HEK293T (cell line): ENCODE data around the gene CTNNA3.

ENCODE experiments used
- CTCF ChIA-PET: fragments of 350-600 bp; formaldehyde crosslinking; extraction: SDS; loops from one replicate; lab custom pipeline; 2021; ENCODE audit warnings: antibody characterized with exemption, inconsistent platforms; lab: Yijun Ruan, JAX
- POLR2A ChIA-PET: fragments of 350-600 bp; formaldehyde crosslinking; extraction: SDS; loops from one replicate; lab custom pipeline; 2020; ENCODE audit warnings: antibody characterized with exemption, inconsistent platforms; lab: Yijun Ruan, JAX
- DNase-seq: peaks from one replicate; pipeline ENCODE4 v3.0.0; 2012; ENCODE audit warnings: mixed read lengths; ENCODE audit errors: extremely low spot score
- ARNT ChIP-seq: fragments of 450-650 bp; IDR thresholded peaks from 2 replicates; pipeline ENCODE4 v1.6.1; 2017; ENCODE audit warnings: mild to moderate bottlenecking
- BHLHE40 ChIP-seq: fragments of 450-650 bp; IDR thresholded peaks from 2 replicates; pipeline ENCODE4 v1.6.1; 2016; ENCODE audit warnings: mild to moderate bottlenecking, moderate library complexity, borderline replicate concordance
- CTBP1 ChIP-seq: fragments of 450-650 bp; IDR thresholded peaks from 2 replicates; pipeline ENCODE4 v1.6.1; 2016; ENCODE audit warnings: borderline replicate concordance
- ELF4 ChIP-seq: fragments of 450-650 bp; IDR thresholded peaks from 2 replicates; pipeline ENCODE4 v1.6.1; 2017; ENCODE audit warnings: antibody characterized with exemption
- FOXA1 ChIP-seq: fragments of 450-650 bp; IDR thresholded peaks from 2 replicates; pipeline ENCODE4 v1.6.1; 2016; ENCODE audit warnings: mild to moderate bottlenecking
- FOXK2 ChIP-seq: fragments of 450-650 bp; IDR thresholded peaks from 2 replicates; pipeline ENCODE4 v1.6.1; 2016; ENCODE audit warnings: mild to moderate bottlenecking
- FOXM1 ChIP-seq: fragments of 450-650 bp; IDR thresholded peaks from 2 replicates; pipeline ENCODE4 v1.6.1; 2017; ENCODE audit warnings: mild to moderate bottlenecking, borderline replicate concordance
- HDGF ChIP-seq: fragments of 450-650 bp; IDR thresholded peaks from 2 replicates; pipeline ENCODE4 v1.6.1; 2017; ENCODE audit warnings: antibody characterized with exemption, borderline replicate concordance
- L3MBTL2 ChIP-seq: fragments of 450-650 bp; conservative IDR thresholded peaks from 2 replicates; pipeline ENCODE4 v1.6.1; 2016; ENCODE audit warnings: mild to moderate bottlenecking
- LEF1 ChIP-seq: fragments of 450-650 bp; IDR thresholded peaks from 2 replicates; pipeline ENCODE4 v1.6.1; 2017; ENCODE audit warnings: mild to moderate bottlenecking, borderline replicate concordance
- NFRKB ChIP-seq: fragments of 450-650 bp; IDR thresholded peaks from 2 replicates; pipeline ENCODE4 v1.6.1; 2016; ENCODE audit warnings: mild to moderate bottlenecking, moderate library complexity
- SP1 ChIP-seq: fragments of 450-650 bp; IDR thresholded peaks from 2 replicates; pipeline ENCODE4 v1.6.1; 2017
- SUZ12 ChIP-seq: fragments of 450-650 bp; IDR thresholded peaks from 2 replicates; pipeline ENCODE4 v1.6.1; 2016; ENCODE audit warnings: mild to moderate bottlenecking
- TARDBP ChIP-seq: fragments of 450-650 bp; IDR thresholded peaks from 2 replicates; pipeline ENCODE4 v1.6.1; 2016
- ZNF384 ChIP-seq: fragments of 450-650 bp; IDR thresholded peaks from 2 replicates; pipeline ENCODE4 v1.6.1; 2016
- TF ChIP-seq, protein P1 (sequence below): fragments of 450-650 bp; IDR thresholded peaks from 2 replicates; pipeline ENCODE4 v1.6.1; 2016

The CTNNA3 gene

GRCh38 chr10:66869635-66870034 is 826.4 kb downstream of the CTNNA3 start:
- TF ChIP-seq FOXM1 (no peak), SP1 (no peak), LEF1 (no peak), ARNT (no peak), ELF4 (no peak), FOXK2 (no peak), CTBP1 (no peak), HDGF (no peak), SUZ12 (no peak), ZNF384 (no peak), FOXA1 (no peak), TARDBP (no peak)
- TF ChIP-seq, protein P1, sequence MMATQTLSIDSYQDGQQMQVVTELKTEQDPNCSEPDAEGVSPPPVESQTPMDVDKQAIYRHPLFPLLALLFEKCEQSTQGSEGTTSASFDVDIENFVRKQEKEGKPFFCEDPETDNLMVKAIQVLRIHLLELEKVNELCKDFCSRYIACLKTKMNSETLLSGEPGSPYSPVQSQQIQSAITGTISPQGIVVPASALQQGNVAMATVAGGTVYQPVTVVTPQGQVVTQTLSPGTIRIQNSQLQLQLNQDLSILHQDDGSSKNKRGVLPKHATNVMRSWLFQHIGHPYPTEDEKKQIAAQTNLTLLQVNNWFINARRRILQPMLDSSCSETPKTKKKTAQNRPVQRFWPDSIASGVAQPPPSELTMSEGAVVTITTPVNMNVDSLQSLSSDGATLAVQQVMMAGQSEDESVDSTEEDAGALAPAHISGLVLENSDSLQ, result no peak
- no peak for DNase-seq
- POLR2A ChIA-PET, result no interaction called here
- CTCF ChIA-PET, result no interaction called here

DNA sequence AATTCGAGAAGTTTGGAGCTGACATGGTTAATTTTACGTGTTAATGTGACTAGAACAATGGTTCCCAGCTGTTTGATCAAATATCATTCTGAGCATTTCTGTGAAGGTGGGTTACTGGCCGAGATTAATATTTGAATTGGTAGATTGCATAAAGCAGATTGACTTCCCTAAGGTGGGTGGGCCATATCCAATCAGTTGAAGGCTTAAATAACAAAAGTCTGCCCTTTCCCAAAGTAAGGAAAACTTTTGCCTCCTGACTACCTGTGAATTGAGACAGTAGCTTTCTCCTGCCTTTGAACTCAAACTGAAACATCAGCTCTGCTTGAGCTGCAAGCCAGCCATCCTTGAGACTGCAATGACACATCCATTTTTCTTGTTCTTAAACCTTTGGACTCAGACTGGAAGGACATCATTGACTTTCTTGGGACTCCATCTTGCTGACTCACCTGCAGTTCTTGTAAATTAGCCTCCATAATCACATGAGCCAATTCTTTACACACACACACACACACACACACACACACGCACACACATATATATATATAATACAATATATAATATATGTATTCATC is 833.2 kb downstream of the CTNNA3 start:
- TF ChIP-seq BHLHE40, result no peak
- no peak for TF ChIP-seq CTBP1
- no peak for TF ChIP-seq FOXA1
- no peak for TF ChIP-seq HDGF
- TF ChIP-seq FOXK2, result no peak
- no peak for TF ChIP-seq ZNF384
- TF ChIP-seq TARDBP, result no peak
- TF ChIP-seq NFRKB, result no peak
- DNase-seq, result no peak
- ChIA-PET POLR2A (no interaction called here), CTCF (no interaction called here)

GRCh38 chr10:66860376-66860945 is 835.5 kb downstream of the CTNNA3 start:
- no peak for DNase-seq
- CTCF ChIA-PET, result no interaction called here
- POLR2A ChIA-PET, result no interaction called here
- TF ChIP-seq ELF4 (no peak), L3MBTL2 (no peak), HDGF (no peak), LEF1 (no peak), FOXM1 (no peak), ARNT (no peak), FOXK2 (no peak), SUZ12 (no peak), NFRKB (no peak), SP1 (no peak)
- TF ChIP-seq, protein P1, result no peak

DNA sequence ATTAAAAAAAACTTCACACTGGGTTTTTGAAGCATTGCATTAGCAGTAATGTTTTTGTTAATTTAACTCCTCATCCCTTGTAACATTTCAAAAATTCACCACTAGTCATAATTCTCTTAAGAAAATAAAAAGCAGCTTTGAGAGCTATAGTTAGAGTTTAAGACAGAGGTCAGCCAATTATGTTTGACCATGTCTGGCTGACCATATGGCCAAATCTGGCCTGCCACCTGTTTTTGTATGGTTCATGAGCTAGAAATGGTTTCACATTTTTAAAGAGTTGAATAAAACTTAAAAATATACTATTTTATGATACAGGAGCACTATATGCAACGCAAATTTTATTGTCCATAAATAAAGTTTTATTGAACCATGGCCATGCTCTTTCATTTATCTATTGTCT is 843.2 kb downstream of the CTNNA3 start:
- TF ChIP-seq NFRKB (no peak), SP1 (no peak), FOXM1 (no peak), FOXK2 (no peak), TARDBP (no peak), ZNF384 (no peak), CTBP1 (no peak), HDGF (no peak), FOXA1 (no peak), LEF1 (no peak), ELF4 (no peak), BHLHE40 (no peak), SUZ12 (no peak), ARNT (no peak), L3MBTL2 (no peak)
- TF ChIP-seq, protein P1, result no peak
- no peak for DNase-seq
- POLR2A ChIA-PET, result no interaction called here
- CTCF ChIA-PET, result no interaction called here

DNA sequence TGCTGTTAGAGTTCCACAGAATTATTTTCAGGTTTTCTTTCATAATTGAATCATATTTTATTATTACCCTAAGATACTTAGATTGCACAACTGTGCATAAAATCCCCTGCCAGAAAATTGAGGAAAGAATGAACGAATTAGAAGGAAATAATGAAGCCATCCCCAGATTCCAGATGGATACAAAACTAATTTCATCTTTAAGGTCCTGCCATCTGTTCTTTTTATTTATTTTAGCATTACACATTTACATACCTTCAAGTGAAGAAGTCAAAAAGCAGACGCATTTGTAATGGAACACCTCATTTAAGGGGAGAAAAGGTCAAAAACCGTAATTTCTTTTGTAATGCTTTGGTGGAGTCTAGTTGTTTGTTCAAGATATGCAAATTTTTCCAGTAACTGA is 847.1 kb downstream of the CTNNA3 start:
- ChIA-PET CTCF (no interaction called here), POLR2A (no interaction called here)
- no peak for DNase-seq
- TF ChIP-seq HDGF, result no peak
- TF ChIP-seq NFRKB, result no peak
- no peak for TF ChIP-seq LEF1
- TF ChIP-seq FOXM1, result no peak
- no peak for TF ChIP-seq FOXK2
- TF ChIP-seq BHLHE40, result no peak
- no peak for TF ChIP-seq L3MBTL2
- TF ChIP-seq, protein P1, result no peak

- no peak for DNase-seq
- ChIA-PET POLR2A (no interaction called here), CTCF (no interaction called here)
- TF ChIP-seq TARDBP, result no peak
- TF ChIP-seq FOXM1, result no peak
- TF ChIP-seq NFRKB, result no peak
- TF ChIP-seq HDGF, result no peak
- no peak for TF ChIP-seq FOXK2
- TF ChIP-seq, protein P1, result no peak
- TF ChIP-seq LEF1, result no peak
- TF ChIP-seq ARNT, result no peak
- TF ChIP-seq CTBP1, result no peak
- no peak for TF ChIP-seq FOXA1
- no peak for TF ChIP-seq L3MBTL2
- no peak for TF ChIP-seq ELF4
Measured at GRCh38 chr10:66844176-66844942, 851.6 kb downstream of the CTNNA3 start.
